Lower leg skin (tissue), 4 donors: ENCODE data around the gene DCTN1. TPM values are rescaled to one million over a fixed set of nuclear protein-coding genes. Genes with fewer than 3 reads are reported as not detected.

Source experiments
- DNase-seq, 2 donors: peaks; one replicate each; pipeline ENCODE4 v3.0.0-alpha.2; 2019; ENCODE audit warnings: low spot score in 2 of 2
- H3K4me3 ChIP-seq: fragments of 200-600 bp; sonication (generic); 2 replicates; pipeline ENCODE4 v1.5.1; 2017; ENCODE audit warnings: mild to moderate bottlenecking, low read depth; ENCODE audit not compliant: poor library complexity, severe bottlenecking
- POLR2A ChIP-seq, 2 donors: fragments of 450-650 bp; IDR thresholded peaks; one replicate each; pipeline ENCODE4 v1.6.1; 2016 to 2017; ENCODE audit warnings: antibody characterized with exemption in 2 of 2, mild to moderate bottlenecking in 1 of 2, moderate library complexity in 1 of 2
- WGBS, 2 donors: methylation state at CpG; one replicate each; pipeline ENCODE4 v1.1.5; 2018; 5-methylcytosine and 5-hydroxymethylcytosine counted together
- intact Hi-C: fragments of 100-400 bp; cut with DNase I; formaldehyde crosslinking; loops from one replicate; pipeline ENCODE4 v1.15.0; 2023; ENCODE audit warnings: low total_unique reads
- total RNA-seq, 4 donors: library from RNA; depleted of rRNA; stranded (reverse); fragments of >200 nt; gene quantifications; one replicate each; pipeline ENCODE4 v1.1.0, GENCODE V29; 2016
- TF ChIP-seq, protein P1 (sequence below), 3 donors: fragments of 450-650 bp; IDR thresholded peaks; one replicate each; pipeline ENCODE4 v1.5.1; 2016; ENCODE audit warnings: antibody characterized with exemption in 3 of 3, mild to moderate bottlenecking in 3 of 3, moderate library complexity in 2 of 3

The DCTN1 gene
- total RNA-seq, 4 donors from 2014 or later, result 76.5 to 106 (median 95.8) TPM

DNA sequence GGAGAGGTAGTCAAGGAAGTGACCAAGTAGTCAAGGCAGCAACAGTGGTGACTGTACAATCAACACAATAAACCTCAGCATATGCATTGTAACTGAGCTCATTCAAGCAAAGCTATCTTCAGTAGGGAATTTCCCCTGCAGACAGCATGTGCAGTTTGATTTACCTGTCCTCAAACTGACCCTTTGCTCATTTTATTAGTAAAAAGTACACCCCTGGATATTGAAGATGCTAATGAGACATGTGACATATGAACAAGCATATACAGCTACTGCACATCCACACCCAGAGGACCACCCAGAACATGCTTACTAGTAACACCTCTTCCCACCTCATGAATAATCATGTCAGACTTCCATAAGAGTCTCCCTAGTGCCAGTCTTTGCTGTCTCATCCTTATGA is 25.9 kb upstream of the DCTN1 start:
- no peak overlapping the region for H3K4me3 ChIP-seq
- TF ChIP-seq POLR2A (IDR thresholded peaks at IDR 0.05), result no peak
- TF ChIP-seq, protein P1, sequence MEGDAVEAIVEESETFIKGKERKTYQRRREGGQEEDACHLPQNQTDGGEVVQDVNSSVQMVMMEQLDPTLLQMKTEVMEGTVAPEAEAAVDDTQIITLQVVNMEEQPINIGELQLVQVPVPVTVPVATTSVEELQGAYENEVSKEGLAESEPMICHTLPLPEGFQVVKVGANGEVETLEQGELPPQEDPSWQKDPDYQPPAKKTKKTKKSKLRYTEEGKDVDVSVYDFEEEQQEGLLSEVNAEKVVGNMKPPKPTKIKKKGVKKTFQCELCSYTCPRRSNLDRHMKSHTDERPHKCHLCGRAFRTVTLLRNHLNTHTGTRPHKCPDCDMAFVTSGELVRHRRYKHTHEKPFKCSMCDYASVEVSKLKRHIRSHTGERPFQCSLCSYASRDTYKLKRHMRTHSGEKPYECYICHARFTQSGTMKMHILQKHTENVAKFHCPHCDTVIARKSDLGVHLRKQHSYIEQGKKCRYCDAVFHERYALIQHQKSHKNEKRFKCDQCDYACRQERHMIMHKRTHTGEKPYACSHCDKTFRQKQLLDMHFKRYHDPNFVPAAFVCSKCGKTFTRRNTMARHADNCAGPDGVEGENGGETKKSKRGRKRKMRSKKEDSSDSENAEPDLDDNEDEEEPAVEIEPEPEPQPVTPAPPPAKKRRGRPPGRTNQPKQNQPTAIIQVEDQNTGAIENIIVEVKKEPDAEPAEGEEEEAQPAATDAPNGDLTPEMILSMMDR (IDR thresholded peaks at IDR 0.05), result no peak
- DNase-seq, result no peak
- intact Hi-C loops, result no loop called here

DNA sequence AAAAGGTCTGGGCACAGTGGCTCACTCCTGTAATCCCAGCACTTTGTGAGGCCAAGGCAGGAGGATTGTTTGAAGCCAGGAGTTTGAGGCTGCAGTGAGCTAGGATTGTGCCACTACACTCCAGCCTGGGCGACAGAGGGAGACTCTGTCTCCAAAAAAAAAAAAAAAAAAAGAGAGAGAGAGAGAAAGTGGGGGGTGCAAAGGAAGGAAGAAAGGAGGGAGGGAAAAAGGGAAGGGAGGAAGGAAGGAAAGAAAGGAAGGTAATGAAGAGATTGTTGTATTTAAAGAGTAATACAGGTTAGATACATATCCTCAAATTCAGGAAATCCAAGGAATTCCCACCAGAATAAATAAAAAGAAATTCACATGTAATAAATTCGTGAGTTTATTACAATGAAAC is 21.8 kb upstream of the DCTN1 start:
- 83 to 87% methylated on average over 2 of the region's 2 CpGs for WGBS, 2 donors
- TF ChIP-seq, protein P1 (IDR thresholded peaks at IDR 0.05), result no peak
- no peak for TF ChIP-seq POLR2A (IDR thresholded peaks at IDR 0.05)
- no peak overlapping the region for H3K4me3 ChIP-seq

DNA sequence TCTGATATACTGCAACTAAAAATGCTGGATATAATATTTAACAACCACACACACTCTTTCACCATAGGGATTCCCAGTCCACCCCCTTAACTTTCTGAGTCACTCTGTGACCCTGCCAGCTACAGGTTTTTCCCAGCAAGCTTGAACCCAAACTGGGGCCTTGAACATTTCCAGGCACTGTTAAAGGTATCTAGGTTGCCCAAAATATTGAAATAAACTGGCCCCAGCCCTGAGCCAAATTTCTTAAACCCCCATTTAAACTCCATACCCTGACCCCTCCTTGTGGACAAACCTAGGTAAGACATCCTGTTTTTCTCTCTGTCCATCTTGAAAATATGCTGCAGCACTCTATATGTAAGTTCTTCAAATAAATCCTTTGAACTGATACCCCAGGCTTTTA is 19.7 kb upstream of the DCTN1 start:
- no peak for TF ChIP-seq POLR2A (IDR thresholded peaks at IDR 0.05)
- TF ChIP-seq, protein P1 (IDR thresholded peaks at IDR 0.05), result no peak
- intact Hi-C loops, result no loop called here
- DNase-seq, result no peak
- no peak overlapping the region for H3K4me3 ChIP-seq

More for the DNA sequence above, 21.8 kb upstream of the DCTN1 start:
- intact Hi-C loops, result no loop called here
- DNase-seq, result no peak

DNA sequence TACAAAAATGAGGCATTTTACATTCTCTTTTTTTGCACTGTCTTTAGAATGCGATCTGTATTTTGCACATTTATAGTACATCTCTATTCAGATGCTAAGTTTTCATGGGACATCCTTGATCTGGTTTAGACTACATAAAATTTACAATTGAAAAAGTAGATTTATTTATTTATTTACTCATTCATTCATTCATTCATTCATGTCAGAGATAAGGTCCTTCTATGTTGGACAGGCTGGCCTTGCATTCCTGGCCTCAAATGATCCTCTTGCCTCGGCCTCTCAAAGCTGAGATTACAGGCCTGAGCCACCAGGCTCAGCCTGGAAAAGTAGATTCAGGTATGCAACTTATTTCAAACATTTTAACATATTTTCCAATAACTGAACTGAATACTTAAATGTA is 16.0 kb upstream of the DCTN1 start:
- TF ChIP-seq POLR2A (IDR thresholded peaks at IDR 0.05), result no peak
- TF ChIP-seq, protein P1 (IDR thresholded peaks at IDR 0.05), result no peak
- intact Hi-C loops, result no loop called here
- no peak overlapping the region for H3K4me3 ChIP-seq
- WGBS, 2 donors, result 96% methylated on average over 2 of the region's 2 CpGs
- no peak for DNase-seq

GRCh38 chr2:74393525-74393924 is 13.4 kb upstream of the DCTN1 start:
- DNase-seq, result no peak
- intact Hi-C loops, result no loop called here
- WGBS, 2 donors, result 87 to 98% methylated on average over 1 of the region's 1 CpG
- TF ChIP-seq, protein P1 (IDR thresholded peaks at IDR 0.05), result no peak
- no peak for TF ChIP-seq POLR2A (IDR thresholded peaks at IDR 0.05)
- H3K4me3 ChIP-seq, result no peak overlapping the region

DNA sequence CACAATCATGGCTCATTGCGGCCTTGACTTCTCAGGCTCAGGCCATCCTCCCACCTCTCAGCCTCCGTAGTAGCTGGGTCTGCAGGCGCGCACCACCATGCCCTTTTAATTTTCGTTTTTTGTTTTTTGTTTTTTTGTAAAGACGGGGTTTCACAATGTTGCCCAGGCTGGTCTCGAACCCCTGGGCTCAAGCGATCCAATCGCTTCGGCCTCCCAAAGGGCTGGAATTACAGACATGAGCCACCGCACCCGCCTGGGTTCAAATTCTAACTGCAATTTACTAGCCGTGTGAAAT is 12.3 kb upstream of the DCTN1 start:
- WGBS, 2 donors, result 66 to 73% methylated on average over 13 of the region's 13 CpGs
- no peak overlapping the region for H3K4me3 ChIP-seq
- no peak for DNase-seq
- intact Hi-C loops, result no loop called here
- no peak for TF ChIP-seq POLR2A (IDR thresholded peaks at IDR 0.05)
- TF ChIP-seq, protein P1 (IDR thresholded peaks at IDR 0.05), result no peak
